ENCODE measurements around the gene ERBB4.
A peak's percentile ranks its signal among the peaks of the same experiment; 100 is the strongest.

Gene ERBB4

DNA sequence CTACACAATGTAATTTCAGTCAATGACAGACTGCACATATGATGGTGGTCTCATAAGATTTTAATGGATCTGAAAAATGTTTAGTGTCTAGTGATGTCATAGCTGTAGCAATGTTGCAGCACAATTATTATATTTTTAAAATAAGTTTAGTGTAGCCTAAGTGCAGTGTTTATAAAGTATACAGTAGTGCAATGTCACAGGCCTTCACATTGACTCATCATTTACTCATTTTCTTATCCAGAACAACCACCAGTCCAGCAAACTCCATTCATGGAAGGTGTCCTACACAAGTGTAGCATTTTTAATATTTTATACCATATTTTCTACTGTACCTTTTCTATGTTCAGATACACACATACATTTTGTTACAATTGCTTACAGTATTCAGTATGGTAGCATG, 663.1 kb downstream of the ERBB4 start:
- DNase-seq, result no peak

GRCh38 chr2:211868996-211869533, 669.5 kb downstream of the ERBB4 start:
- DNase-seq, result no peak

DNA sequence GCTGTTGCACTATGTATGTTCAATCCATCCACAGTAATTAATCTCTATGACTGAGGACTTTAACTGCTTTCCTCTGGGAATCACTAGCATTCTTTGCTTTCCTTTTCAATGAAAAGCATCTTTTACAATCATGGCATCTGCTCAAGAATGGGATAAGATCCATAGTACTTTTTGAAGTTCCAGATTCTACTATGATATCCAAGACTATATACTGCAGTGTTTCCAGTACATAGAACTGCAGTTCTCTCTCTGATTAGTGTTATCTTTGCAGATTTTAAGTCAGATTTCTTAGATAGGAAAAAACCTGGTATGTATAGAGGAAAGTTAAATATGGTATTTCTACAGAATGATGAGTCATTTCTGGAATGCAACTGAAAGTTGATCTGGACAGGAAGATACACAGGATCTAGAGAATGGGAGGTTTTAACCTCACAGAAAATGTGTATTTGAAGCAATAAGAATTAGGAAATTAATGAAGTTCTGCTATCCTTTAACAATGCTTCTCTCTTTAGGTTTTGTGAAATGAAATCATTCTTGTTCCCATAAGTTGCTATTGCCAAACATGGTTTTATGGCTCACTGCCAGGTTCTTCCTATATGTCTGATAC, 670.7 kb downstream of the ERBB4 start:
- DNase-seq, result peak in 1 of 5 experiments; percentile 61

DNA sequence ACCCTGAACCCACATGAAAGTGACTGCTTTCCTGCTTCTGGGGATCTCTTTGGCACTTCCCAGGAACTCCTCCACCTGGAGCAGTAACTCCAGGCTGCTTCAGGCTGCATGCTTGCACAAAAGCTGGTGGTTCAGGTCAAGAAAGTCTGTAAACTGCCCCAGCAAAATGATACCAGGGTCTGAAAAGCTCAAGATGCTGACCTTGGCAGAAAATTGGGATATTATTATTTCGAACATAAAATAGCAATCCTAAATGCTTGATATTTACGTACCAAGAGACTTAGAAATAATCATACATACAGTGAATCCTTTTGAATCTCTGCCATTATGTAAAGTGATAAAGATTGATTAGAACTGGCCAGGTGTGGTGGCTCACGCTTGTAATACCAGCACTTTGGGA, 674.3 kb downstream of the ERBB4 start:
- no peak for DNase-seq

GRCh38 chr2:211860224-211860623, 678.4 kb downstream of the ERBB4 start:
- DNase-seq, result no peak

DNA sequence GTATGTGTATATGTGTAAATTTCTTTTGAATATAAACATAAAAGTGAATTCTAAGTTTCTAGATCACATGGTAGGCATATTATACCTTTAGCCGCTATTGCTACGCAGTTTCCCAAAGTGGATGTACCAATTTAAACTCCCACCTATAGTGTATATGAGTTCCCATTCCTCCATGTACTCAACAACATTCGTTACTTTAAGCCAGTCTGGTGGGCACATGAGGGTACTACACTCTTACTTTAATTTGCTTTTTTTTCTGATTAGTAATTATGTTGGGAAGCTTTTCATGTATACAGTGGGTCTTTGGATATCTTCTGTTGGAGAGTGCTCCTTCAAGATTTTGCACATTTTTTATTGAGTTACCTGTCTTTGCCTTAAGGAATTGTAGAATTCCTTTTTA, 683.8 kb downstream of the ERBB4 start:
- no peak for DNase-seq

DNA sequence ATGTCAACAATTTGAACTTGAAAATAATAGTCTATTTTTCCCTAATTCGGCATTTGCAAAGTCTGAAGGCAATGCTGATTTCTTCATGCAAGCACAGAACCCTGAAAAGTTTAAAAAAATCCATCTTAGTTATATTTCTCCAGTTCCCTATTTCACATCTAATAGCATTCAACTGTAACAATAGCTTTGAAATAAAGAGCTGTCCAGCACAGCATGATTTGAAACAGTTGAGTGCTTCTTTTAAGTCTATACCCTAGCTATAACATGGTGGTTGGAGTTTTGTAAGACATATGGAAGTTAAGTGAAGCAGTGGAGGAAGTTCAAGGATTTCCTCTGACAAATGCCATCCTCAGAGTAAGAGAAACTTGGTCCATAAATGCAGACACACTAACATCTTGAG, 691.9 kb downstream of the ERBB4 start:
- DNase-seq, result no peak

DNA sequence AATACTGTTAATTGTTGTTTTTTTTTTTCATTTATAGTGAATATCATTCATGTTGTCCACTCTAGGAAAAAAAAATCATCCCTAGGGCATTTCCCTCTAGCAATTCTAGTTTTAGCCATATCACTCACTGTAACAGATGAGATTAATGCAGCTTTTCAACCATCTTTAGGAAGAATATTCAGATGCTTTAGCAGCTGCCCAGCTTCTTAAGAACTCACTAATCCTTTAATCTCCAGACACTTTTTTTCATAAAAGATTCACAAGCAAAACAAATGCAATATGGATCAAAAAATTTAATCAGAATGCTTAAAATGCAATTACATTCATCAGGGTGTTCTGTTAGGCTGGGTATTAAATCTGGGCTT, 692.6 kb downstream of the ERBB4 start:
- DNase-seq, result no peak

DNA sequence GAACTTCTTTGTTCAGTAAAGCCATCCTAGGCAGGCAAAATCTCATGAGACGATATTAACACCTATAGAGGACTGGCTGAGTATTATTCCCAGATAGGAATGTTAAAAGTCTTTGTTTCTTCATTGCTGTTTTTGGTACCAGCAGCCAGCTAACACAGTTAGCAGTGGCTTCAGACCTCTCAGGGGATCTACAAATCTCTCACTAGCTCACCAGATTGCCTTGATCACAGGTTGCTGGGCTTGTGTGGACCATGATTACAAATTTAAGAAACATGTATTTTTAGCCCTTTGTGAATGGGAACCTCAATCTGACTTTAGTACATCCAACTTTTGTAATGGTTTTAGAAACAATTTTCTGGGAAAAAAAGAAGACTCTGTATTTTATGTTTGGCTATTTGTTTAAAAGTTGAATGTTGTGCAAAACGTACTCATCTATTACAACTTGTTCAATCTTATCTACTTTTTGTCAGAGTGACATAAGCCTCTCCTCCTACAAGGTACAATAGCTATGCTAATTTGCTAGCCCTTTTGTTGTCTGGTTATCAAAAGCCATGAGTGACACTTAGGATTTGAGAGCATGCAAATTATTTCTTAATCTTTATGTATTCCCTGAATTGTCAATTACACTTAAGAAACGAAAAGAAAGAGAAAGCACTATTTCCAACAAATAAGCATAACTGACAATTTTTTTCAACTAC, 693.1 kb downstream of the ERBB4 start:
- DNase-seq, result no peak

DNA sequence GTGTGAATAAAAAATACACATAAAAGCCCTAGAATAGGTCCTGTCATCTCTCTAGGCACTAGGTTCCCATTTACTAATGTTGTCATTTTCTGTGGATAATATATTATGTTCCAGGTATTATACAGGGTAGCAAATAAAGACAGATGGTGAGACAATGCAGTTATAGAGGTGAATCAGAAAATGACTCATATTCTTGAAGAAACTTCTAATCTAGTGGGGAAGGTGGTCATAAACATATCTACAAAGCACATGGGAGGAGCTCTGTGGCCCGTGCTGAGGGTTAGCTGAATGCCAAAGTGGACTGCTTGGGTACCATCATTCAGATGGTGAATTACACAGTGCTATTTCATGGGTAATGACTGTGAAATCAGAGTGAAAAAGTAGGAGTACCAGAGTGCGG, 700.9 kb downstream of the ERBB4 start:
- no peak for DNase-seq

- DNase-seq, result no peak
These were observed 701.4 kb downstream of the ERBB4 start for GRCh38 chr2:211837206-211837605.

DNA sequence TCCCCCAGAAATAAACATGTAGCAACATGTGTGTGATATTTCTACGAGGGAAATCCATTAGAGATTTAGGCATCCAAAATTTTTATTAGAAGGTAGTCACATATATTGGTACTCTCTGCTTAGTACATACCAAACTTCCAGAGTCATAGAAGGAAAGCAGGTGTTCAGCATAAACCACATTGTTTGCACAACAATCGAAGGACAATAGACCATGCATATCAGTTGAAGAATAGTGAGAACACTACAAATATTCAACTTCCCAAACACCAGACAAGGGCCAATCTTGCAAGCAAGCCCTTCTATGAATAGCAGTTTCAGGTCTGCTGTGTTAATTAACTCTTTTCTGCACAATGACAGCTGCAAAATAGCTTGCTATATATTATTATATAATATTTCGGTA, 702.2 kb downstream of the ERBB4 start:
- no peak for DNase-seq

- DNase-seq, result no peak
These were observed 702.9 kb downstream of the ERBB4 start for GRCh38 chr2:211835695-211836094.

GRCh38 chr2:211833582-211834279, 704.9 kb downstream of the ERBB4 start:
- no peak for DNase-seq

DNA sequence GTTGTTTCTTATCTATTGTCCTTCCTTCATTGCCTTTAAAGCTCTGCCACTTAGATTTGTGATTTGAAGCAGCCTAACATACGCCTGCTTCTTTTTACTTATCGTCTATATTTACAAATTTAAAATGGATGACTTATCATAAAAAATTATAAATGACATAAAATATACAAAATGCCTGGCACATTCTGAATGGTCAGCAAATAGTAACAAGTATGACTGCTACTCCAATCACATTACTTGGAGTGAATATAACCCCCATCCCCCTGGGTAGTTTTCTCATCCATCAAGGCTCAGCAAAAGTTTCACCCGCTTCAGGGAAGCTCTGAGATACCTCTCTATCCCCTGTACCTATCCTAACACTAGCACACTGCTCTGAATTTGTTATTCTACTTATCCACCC, 708.9 kb downstream of the ERBB4 start:
- DNase-seq, result no peak

DNA sequence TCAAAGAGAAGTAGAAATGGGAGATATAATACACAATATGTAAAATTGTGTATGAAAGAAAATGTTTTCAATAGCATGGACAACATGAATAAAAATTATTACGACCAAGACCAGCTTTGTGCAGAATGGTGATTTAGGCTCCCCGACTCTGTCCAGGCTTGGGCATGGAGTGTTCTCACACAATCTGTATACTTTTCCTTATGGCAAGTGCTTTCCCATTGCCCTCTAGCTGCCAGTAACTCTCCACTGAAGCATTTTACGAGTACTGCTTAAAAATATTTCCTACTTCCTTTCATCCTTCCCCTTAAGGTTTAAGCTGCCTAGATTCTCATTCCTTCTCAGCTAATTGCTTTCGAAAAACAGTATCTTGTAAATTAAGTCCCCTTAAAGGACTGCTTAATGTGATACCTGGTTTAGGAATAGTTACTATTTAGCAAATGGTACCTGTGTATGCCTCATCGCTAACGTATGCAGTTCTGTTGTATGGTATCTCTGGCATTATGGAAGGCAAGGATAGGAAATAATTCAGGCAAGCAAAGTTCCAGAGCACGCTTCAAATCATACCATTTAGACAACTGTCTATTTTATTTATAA, 714.6 kb downstream of the ERBB4 start:
- DNase-seq, result no peak

GRCh38 chr2:211822686-211823335, 715.8 kb downstream of the ERBB4 start:
- no peak for DNase-seq

DNA sequence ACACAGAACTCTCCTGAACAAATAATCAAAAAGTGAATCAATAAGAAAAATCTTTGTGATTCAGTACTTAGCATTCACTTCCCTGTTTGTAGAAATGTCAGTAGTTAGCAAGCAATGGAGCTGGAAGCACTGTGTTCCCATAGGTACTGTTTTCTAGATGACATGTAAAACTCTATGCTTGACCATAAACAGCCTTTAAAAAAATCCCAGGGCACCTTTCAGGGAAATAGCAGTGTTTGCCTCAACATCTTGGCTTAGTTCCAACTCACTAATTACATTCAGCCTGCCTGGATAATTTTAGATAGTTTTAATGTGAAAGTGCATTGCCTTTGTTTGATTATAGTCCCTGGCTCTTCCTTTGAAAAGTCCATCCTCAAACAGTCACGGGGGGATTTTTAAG, 721.8 kb downstream of the ERBB4 start:
- no peak for DNase-seq

- DNase-seq, result no peak
These were observed 726.0 kb downstream of the ERBB4 start for GRCh38 chr2:211812587-211812986.

- no peak for DNase-seq
These were observed 735.9 kb downstream of the ERBB4 start for GRCh38 chr2:211802666-211803065.

DNA sequence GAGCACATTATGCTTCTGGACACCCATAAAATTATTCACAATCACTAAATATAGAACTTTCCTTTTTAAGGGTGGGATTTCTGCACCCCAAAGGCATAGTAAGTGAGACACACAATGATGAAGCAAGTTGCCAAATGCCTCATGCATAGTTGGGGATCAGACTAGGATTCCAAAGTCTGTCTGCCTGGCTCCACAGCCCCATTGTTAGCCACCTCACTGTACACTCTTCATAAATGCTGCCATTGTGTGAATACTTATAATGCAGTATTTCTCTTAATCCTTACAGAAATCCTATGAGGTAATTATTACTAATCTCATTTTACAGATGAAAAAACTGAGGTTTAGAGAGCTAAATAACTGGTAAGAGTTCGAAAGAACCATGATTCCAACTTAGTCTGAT, 738.6 kb downstream of the ERBB4 start:
- DNase-seq, result no peak

DNA sequence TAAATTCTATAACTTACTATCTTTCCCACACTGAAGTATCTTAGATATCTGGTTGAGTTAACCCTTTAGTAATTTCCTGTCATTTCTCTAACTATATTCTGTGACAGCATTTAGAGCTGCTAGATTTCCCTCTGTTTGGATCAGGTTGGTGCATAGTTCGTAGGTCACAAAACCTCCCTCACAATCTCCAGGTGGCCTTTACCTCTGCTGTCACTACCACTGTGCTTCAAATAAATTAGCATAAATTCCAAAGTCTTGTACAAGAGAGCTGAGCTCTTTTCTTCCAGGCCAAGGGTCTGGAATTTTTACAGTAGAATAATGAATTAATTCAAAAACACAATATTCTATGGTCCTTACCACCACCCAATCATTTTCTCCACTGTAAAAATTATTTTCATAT, 739.7 kb downstream of the ERBB4 start:
- DNase-seq, result no peak

GRCh38 chr2:211793690-211794089, 744.9 kb downstream of the ERBB4 start:
- no peak for DNase-seq

Data from T-helper 2 cell (primary cell).